Hepatocyte (in vitro differentiated cells): Measurements from ENCODE around the gene HERC5. TPM values are rescaled to one million over a fixed set of nuclear protein-coding genes. Genes with fewer than 3 reads are reported as not detected.
"Not testable (repeated sequence)": the region's sequence is repeated elsewhere in the genome, so short reads cannot be mapped to it uniquely, and the experiment has no call there.

Source experiments
- DNase-seq: peaks from one replicate; pipeline ENCODE4 v3.0.0-alpha.2; 2016; ENCODE audit warnings: low spot score
- H2AFZ ChIP-seq: fragments of 200-600 bp; sonication (generic); 2 replicates; pipeline ENCODE4 v1.6.0; 2016; ENCODE audit warnings: antibody characterized with exemption, mild to moderate bottlenecking
- H3K27ac ChIP-seq: fragments of 200-600 bp; sonication (generic); 2 replicates; pipeline ENCODE4 v1.5.1; 2016; ENCODE audit warnings: mild to moderate bottlenecking
- H3K27me3 ChIP-seq: fragments of 200-600 bp; sonication (generic); 2 replicates; pipeline ENCODE4 v1.6.1; 2016
- H3K36me3 ChIP-seq: fragments of 200-600 bp; sonication (generic); replicated peaks from 2 replicates; pipeline ENCODE4 v1.5.1; 2016; ENCODE audit warnings: low read depth; ENCODE audit not compliant: insufficient read depth
- H3K4me1 ChIP-seq: fragments of 200-600 bp; sonication (generic); 2 replicates; pipeline ENCODE4 v1.5.1; 2016; ENCODE audit warnings: mild to moderate bottlenecking, moderate library complexity; ENCODE audit not compliant: insufficient read depth
- H3K4me2 ChIP-seq: fragments of 200-600 bp; sonication (generic); 2 replicates; pipeline ENCODE4 v1.6.0; 2016
- H3K4me3 ChIP-seq: fragments of 200-600 bp; sonication (generic); 2 replicates; pipeline ENCODE4 v1.5.1; 2016; ENCODE audit warnings: mild to moderate bottlenecking
- H3K79me2 ChIP-seq: fragments of 200-600 bp; sonication (generic); 2 replicates; pipeline ENCODE4 v1.6.0; 2017; ENCODE audit warnings: mild to moderate bottlenecking
- H3K9me2 ChIP-seq: fragments of 200-600 bp; sonication (generic); replicated peaks from 2 replicates; pipeline ENCODE4 v1.6.0; 2017; ENCODE audit warnings: mild to moderate bottlenecking; ENCODE audit not compliant: insufficient read depth
- H3K9me3 ChIP-seq: fragments of 200-600 bp; sonication (generic); 2 replicates; pipeline ENCODE4 v1.5.1; 2016; ENCODE audit warnings: low read depth, mild to moderate bottlenecking
- H4K20me1 ChIP-seq: fragments of 200-600 bp; sonication (generic); 2 replicates; pipeline ENCODE4 v1.6.0; 2016; ENCODE audit warnings: mild to moderate bottlenecking; ENCODE audit not compliant: insufficient read depth, poor library complexity, severe bottlenecking
- CTCF ChIP-seq: fragments of 200-600 bp; sonication (generic); IDR thresholded peaks from 2 replicates; pipeline ENCODE4 v1.5.1; 2016; ENCODE audit warnings: antibody characterized with exemption, mild to moderate bottlenecking; ENCODE audit not compliant: poor library complexity
- EZH2 ChIP-seq: fragments of 200-600 bp; sonication (generic); IDR thresholded peaks from 2 replicates; pipeline ENCODE4 v1.6.1; 2016; ENCODE audit warnings: antibody characterized with exemption, mild to moderate bottlenecking, borderline replicate concordance
- EZH2phosphoT487 ChIP-seq: fragments of 200-600 bp; sonication (generic); IDR thresholded peaks from one replicate; pipeline ENCODE4 v1.6.1; 2018; ENCODE audit warnings: antibody characterized with exemption, mild to moderate bottlenecking, low read depth, moderate library complexity; ENCODE audit not compliant: unreplicated experiment, severe bottlenecking
- WGBS: methylation state at CpG from one replicate; pipeline ENCODE4 v1.1.6; 2016; ENCODE audit warnings: low lambda C conversion rate; ENCODE audit errors: missing lambda C conversion rate; 5-methylcytosine and 5-hydroxymethylcytosine counted together
- polyA plus RNA-seq: library from polyadenylated mRNA; unstranded; fragments of >200 nt; fragmentation: Nextera tagmentation; extraction: Ambion mirVana; gene quantifications from 2 replicates; pipeline ENCODE4 v1.2.1, GENCODE V29; 2016
- total RNA-seq: library from RNA; depleted of rRNA; stranded (reverse); fragments of >200 nt; gene quantifications from 2 replicates; pipeline ENCODE4 v1.2.3, GENCODE V29; 2014

The HERC5 gene
- total and polyA plus RNA-seq, 2 experiments from 2014 or later: 1.7 to 2.8 TPM

GRCh38 chr4:88539322-88540068 lies 82.6 kb downstream of the HERC5 start:
- peak; percentile 64 for DNase-seq
- TF ChIP-seq CTCF: peak; percentile 61
- H3K4me1 ChIP-seq, H3K27ac ChIP-seq, H3K9me2 ChIP-seq, H3K36me3 ChIP-seq, H3K27me3 ChIP-seq, H3K4me3 ChIP-seq, H3K9me3 ChIP-seq, H4K20me1 ChIP-seq, H3K79me2 ChIP-seq: not testable (repeated sequence)
- WGBS: 34% methylated on average over 9 of the region's 9 CpGs
- Histone ChIP-seq H3K4me2 (peak overlapping the region; percentile 64), H2AFZ (peak overlapping the region; percentile 33)

- H3K27me3 ChIP-seq: no peaks in the 10 kb centered on the region
- WGBS: 92% methylated on average over 7 of the region's 7 CpGs
These were observed 92.9 kb downstream of the HERC5 start for GRCh38 chr4:88549815-88550214.

More at GRCh38 chr4:88549815-88550214, 92.9 kb downstream of the HERC5 start:
- TF ChIP-seq EZH2 (no peak), EZH2phosphoT487 (no peak), CTCF (no peak)
- Histone ChIP-seq H3K9me2 (no peaks in the 10 kb centered on the region), H3K79me2 (no peaks in the 10 kb centered on the region), H3K9me3 (no peaks in the 10 kb centered on the region), H3K27ac (no peak overlapping the region), H2AFZ (no peak overlapping the region), H3K4me3 (no peak overlapping the region), H4K20me1 (no peaks in the 10 kb centered on the region), H3K4me1 (no peaks in the 10 kb centered on the region), H3K36me3 (no peaks in the 10 kb centered on the region), H3K4me2 (no peak overlapping the region)
- DNase-seq: no peak

Other genes with a start within 250 kb of the HERC5 start
- gene PPM1K, start 172.6 kb upstream of the HERC5 start, total RNA-seq: 18.2 and 20.0 TPM in 2 replicates
- gene PPM1K, start 172.6 kb upstream of the HERC5 start, polyA plus RNA-seq: 12.6 and 12.9 TPM in 2 replicates
- gene HERC6, start 78.3 kb upstream of the HERC5 start, total RNA-seq: 6.9 and 10.0 TPM in 2 replicates
- gene HERC6, start 78.3 kb upstream of the HERC5 start, polyA plus RNA-seq: 3.4 and 5.9 TPM in 2 replicates
- gene PYURF, start 66.7 kb downstream of the HERC5 start, total RNA-seq: 134 and 139 TPM in 2 replicates
- gene PYURF, start 66.7 kb downstream of the HERC5 start, polyA plus RNA-seq: 119 and 135 TPM in 2 replicates
- 11.3 and 13.2 TPM in 2 replicates for gene HERC3, start 135.4 kb downstream of the HERC5 start, total RNA-seq
- 8.6 and 11.7 TPM in 2 replicates for gene HERC3, start 135.4 kb downstream of the HERC5 start, polyA plus RNA-seq
- gene NAP1L5, start 240.7 kb downstream of the HERC5 start, total RNA-seq: 6.5 and 7.4 TPM in 2 replicates
- gene NAP1L5, start 240.7 kb downstream of the HERC5 start, polyA plus RNA-seq: 4.9 and 8.0 TPM in 2 replicates